ENCODE data around the gene ARHGAP42. TPM values are rescaled to one million over a fixed set of nuclear protein-coding genes. Genes with fewer than 3 reads are reported as not detected.

The ARHGAP42 gene
- total and polyA plus RNA-seq, 2 of the 13 experiments (the other 11 are each of a cell fraction or from before 2014, with no cell fraction given): 2.5 to 4.3 TPM

- Histone ChIP-seq H3K79me2 (ENCODE audit: insufficient read depth, low read length) (no peaks in the 10 kb centered on the region), H3K27me3 (ENCODE audit: control insufficient read depth in 1 of 2, insufficient read depth in 2 of 2, low read length in 2 of 2) (no peaks in the 10 kb centered on the region), H4K20me1 (ENCODE audit: insufficient read depth, low read length) (no peaks in the 10 kb centered on the region), H2AFZ (ENCODE audit: low read length) (no peak overlapping the region), H3K27ac (ENCODE audit: extremely low read length, insufficient read depth, low read length) (peak overlapping the region; percentile 52), H3K36me3 (replicated peaks in 1 of 2; ENCODE audit: control insufficient read depth in 1 of 2, insufficient read depth in 2 of 2, low read length in 2 of 2) (no peaks in the 10 kb centered on the region), H3K4me3 (replicated peaks in 1 of 3; ENCODE audit: insufficient read depth in 1 of 3, low read depth in 2 of 3, low read length in 3 of 3) (peak overlapping the region in 1 of 3 experiments; percentile 31; a peak in 2 of 6 replicates), H3K9me3 (ENCODE audit: low read length) (no peaks in the 10 kb centered on the region), H3K9ac (ENCODE audit: insufficient read depth, low read depth, low read length) (peak overlapping the region; percentile 30; the same call in 1 of the 2 replicates), H3K4me1 (ENCODE audit: insufficient read depth, low read length) (peaks cover 40% of the 10 kb centered on the region), H3K4me2 (ENCODE audit: low read depth, low read length) (peak overlapping the region; percentile 63)
- ATAC-seq (peak; percentile 75), FAIRE-seq (no peak), DNase-seq (ENCODE audit: low spot score) (peak; percentile 65)
- no peak for TF ChIP-seq ZNF331 (CRISPR knock-in tag; IDR thresholded peaks at IDR 0.05)
- TF ChIP-seq FOSL2 (CRISPR knock-in tag; IDR thresholded peaks at IDR 0.05): peak; percentile 73
- no peak for TF ChIP-seq ZFX (CRISPR knock-in tag; IDR thresholded peaks at IDR 0.05; ENCODE audit: low read depth)
- TF ChIP-seq NR2C2 (CRISPR knock-in tag; IDR thresholded peaks at IDR 0.05; ENCODE audit: borderline replicate concordance): no peak
- TF ChIP-seq EHMT2 (IDR thresholded peaks at IDR 0.05; ENCODE audit: borderline replicate concordance, low read depth, low read length): no peak
- no peak for TF ChIP-seq PHF8 (CRISPR knock-in tag; IDR thresholded peaks at IDR 0.05)
- TF ChIP-seq EP300 (IDR thresholded peaks at IDR 0.05; ENCODE audit: low read depth in 2 of 2, low read length in 2 of 2): peak in 1 of 2 experiments; percentile 19; a peak in 1 of 4 replicates
- no peak for TF ChIP-seq EP300 (CRISPR knock-in tag; IDR thresholded peaks at IDR 0.05; ENCODE audit: borderline replicate concordance)
- TF ChIP-seq GABPB1 (CRISPR knock-in tag; IDR thresholded peaks at IDR 0.05): no peak
- TF ChIP-seq KMT2B (CRISPR knock-in tag; IDR thresholded peaks at IDR 0.05): no peak
- no peak for TF ChIP-seq REXO4 (CRISPR knock-in tag; IDR thresholded peaks at IDR 0.05; ENCODE audit: borderline replicate concordance)
- TF ChIP-seq ZNF441 (CRISPR knock-in tag; IDR thresholded peaks at IDR 0.05; ENCODE audit: borderline replicate concordance): no peak
- TF ChIP-seq ADNP (CRISPR knock-in tag; IDR thresholded peaks at IDR 0.05): no peak
- TF ChIP-seq PAF1 (CRISPR knock-in tag; IDR thresholded peaks at IDR 0.05): no peak
- TF ChIP-seq ZNF549 (CRISPR knock-in tag; IDR thresholded peaks at IDR 0.05): no peak
- TF ChIP-seq ZNF709 (CRISPR knock-in tag; IDR thresholded peaks at IDR 0.05): no peak
- TF ChIP-seq GATAD2A (CRISPR knock-in tag; IDR thresholded peaks at IDR 0.05): no peak
- TF ChIP-seq ZFP37 (CRISPR knock-in tag; IDR thresholded peaks at IDR 0.05; ENCODE audit: borderline replicate concordance): no peak
- no peak for TF ChIP-seq GPBP1L1 (CRISPR knock-in tag; IDR thresholded peaks at IDR 0.05)
- no peak for TF ChIP-seq ZNF317 (CRISPR knock-in tag; IDR thresholded peaks at IDR 0.05)
- no peak for TF ChIP-seq ZNF552 (CRISPR knock-in tag; IDR thresholded peaks at IDR 0.05; ENCODE audit: borderline replicate concordance)
- TF ChIP-seq NBN (conservative IDR thresholded peaks at IDR 0.05): no peak
- TF ChIP-seq RNF2 (conservative IDR thresholded peaks at IDR 0.05; ENCODE audit: low read depth): no peak
- no peak for TF ChIP-seq JARID2 (CRISPR knock-in tag; IDR thresholded peaks at IDR 0.05; ENCODE audit: insufficient replicate concordance)
- TF ChIP-seq ZNF501 (CRISPR knock-in tag; IDR thresholded peaks at IDR 0.05): no peak
- TF ChIP-seq ARID3A (IDR thresholded peaks at IDR 0.05; ENCODE audit: low read depth, low read length): peak; percentile 34; the same call in 1 of the 2 replicates
- TF ChIP-seq ZNF10 (CRISPR knock-in tag; IDR thresholded peaks at IDR 0.05; ENCODE audit: borderline replicate concordance, low read depth): no peak
- in situ Hi-C loops (cut with HindIII; ENCODE audit: extremely low pct_ligation_motif_present, low pct_unique_long_range_greater_than_20kb): no loop called here
- intact Hi-C loops (cut with micrococcal nuclease; ENCODE audit: unreplicated experiment): loop anchor here (10.0 kb wide), 1 partner anchor 92 kb away; the partner anchor contains the start of gene ARHGAP42
- POLR2A ChIA-PET: interaction anchor here (1.3 kb wide), 1 partner anchor 94 kb away, joined by 3 read pairs; no protein-coding TSS in a partner anchor
- BruUV-seq (replicated peaks): no TSS peak
- CTCF ChIA-PET (ENCODE audit: low intra/inter-chr PET ratio, low total read pairs): no interaction called here
Observed at GRCh38 chr11:100777103-100777502, 90.0 kb downstream of the ARHGAP42 start.

Measured in HepG2 (cell line).